Skeletal muscle satellite cell (primary cell): ENCODE data around the gene NNT.
"Not testable (repeated sequence)": the region's sequence is repeated elsewhere in the genome, so short reads cannot be mapped to it uniquely, and the experiment has no call there.

Experiments
- H3K27me3 ChIP-seq: 2 replicates; pipeline ENCODE4 v1.7.0; 2013; ENCODE audit warnings: low read length; ENCODE audit not compliant: control insufficient read depth, insufficient read depth
- H3K36me3 ChIP-seq: 2 replicates; pipeline ENCODE4 v1.7.0; 2013; ENCODE audit warnings: mild to moderate bottlenecking, control low read depth, low read length; ENCODE audit not compliant: insufficient read depth
- H3K4me1 ChIP-seq: 2 replicates; pipeline ENCODE4 v1.7.0; 2013; ENCODE audit warnings: low read length; ENCODE audit not compliant: control insufficient read depth, insufficient read depth
- H3K4me2 ChIP-seq: 2 replicates; pipeline ENCODE4 v1.7.0; 2013; ENCODE audit warnings: mild to moderate bottlenecking, low read length
- H3K4me3 ChIP-seq: 2 replicates; pipeline ENCODE4 v1.7.0; 2013; ENCODE audit warnings: low read length
- H3K9ac ChIP-seq: 2 replicates; pipeline ENCODE4 v1.7.0; 2013; ENCODE audit warnings: mild to moderate bottlenecking, low read depth, low read length, moderate library complexity
- H3K9me3 ChIP-seq: replicated peaks from 2 replicates; pipeline ENCODE4 v1.7.0; 2013; ENCODE audit warnings: mild to moderate bottlenecking, control low read depth, low read length

The NNT gene

DNA sequence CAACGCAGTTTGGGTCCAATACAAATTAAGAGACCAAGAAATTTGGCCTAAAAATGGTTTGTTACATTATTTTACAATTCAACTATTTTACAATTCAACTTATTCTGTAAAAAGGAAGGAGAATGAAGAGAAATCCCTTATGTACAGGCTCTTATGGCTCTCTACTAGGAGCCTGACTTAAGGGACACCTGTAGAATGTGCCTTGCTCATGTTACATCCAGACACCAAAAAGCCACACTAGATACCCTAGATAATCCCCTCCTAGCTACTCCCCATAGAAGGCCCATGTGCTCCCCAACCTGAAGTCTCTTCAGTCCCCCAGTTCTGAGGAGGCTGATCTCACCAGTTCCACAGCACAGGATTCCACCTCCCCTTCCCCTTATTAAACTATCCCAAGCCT lies 14.1 kb upstream of the NNT start:
- Histone ChIP-seq H3K4me1 (no peaks in the 10 kb centered on the region), H3K9me3 (no peaks in the 10 kb centered on the region), H3K27me3 (no peaks in the 10 kb centered on the region), H3K36me3 (no peaks in the 10 kb centered on the region), H3K4me2 (no peak overlapping the region), H3K9ac (no peak overlapping the region), H3K4me3 (no peak overlapping the region)

DNA sequence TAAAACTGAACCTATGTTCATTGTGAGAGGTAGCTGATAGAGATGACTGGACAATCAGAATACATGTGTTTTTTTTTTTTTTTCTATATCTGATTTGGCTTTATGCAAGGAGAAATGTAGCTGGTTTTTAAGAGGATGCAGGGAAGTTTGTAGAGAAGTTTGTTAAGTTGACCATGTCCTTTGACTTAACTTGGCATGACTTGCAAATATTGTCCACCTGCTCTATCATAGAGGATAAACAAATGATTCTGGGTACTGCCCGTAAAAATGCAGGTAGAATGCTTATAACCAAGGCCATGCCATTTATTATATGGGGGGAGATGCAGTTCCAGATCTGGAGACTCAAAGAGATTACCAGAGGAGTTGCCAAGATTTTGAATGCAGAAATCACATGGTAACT lies 13.7 kb upstream of the NNT start:
- H3K27me3 ChIP-seq = no peaks in the 10 kb centered on the region
- no peaks in the 10 kb centered on the region for H3K9me3 ChIP-seq
- H3K4me1 ChIP-seq = no peaks in the 10 kb centered on the region
- H3K4me2 ChIP-seq = no peak overlapping the region
- no peaks in the 10 kb centered on the region for H3K36me3 ChIP-seq
- H3K4me3 ChIP-seq = no peak overlapping the region
- no peak overlapping the region for H3K9ac ChIP-seq

DNA sequence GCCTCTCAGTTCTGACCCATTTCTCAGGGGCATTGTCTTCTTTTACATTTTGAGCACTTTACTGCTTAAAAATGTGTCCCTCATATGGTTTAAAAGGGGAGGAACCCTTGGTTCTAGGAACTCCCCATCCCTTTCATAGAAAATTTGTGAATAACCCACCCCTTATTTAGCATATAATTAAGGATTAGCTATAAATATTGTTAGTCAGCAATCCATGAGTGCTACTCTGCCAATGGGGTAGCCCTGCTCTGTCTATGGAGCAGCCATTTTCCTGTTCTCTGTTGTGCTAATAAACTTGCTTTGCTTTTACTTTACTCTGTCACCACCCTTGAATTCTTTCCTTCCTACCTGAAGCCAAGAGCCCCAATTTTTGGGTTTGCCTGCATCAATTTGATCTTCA lies 12.3 kb upstream of the NNT start:
- Histone ChIP-seq H3K27me3 (no peaks in the 10 kb centered on the region), H3K4me2 (no peak overlapping the region), H3K9me3 (no peaks in the 10 kb centered on the region), H3K36me3 (no peaks in the 10 kb centered on the region), H3K4me1 (no peaks in the 10 kb centered on the region), H3K9ac (no peak overlapping the region), H3K4me3 (no peak overlapping the region)

DNA sequence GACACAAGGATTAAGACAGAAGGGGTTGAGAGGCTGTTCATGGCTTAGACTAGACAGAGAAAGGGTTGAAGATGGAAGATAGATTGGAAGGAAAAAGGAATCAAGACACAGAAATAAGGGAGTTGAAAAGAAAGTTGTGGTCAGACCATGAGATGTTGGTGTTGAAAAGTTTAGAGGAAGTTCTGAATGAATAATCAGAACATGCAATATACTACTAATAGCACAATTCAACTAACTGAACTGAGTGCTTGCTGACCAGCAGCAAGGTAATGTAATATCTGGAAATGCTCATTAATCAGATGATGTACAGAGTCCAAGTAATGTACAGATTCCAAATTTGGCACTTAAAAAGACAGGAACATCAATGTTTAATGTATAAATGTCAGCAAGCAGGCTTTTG lies 10.6 kb upstream of the NNT start:
- Histone ChIP-seq H3K27me3 (no peaks in the 10 kb centered on the region), H3K4me1 (no peaks in the 10 kb centered on the region), H3K36me3 (no peaks in the 10 kb centered on the region), H3K9me3 (no peaks in the 10 kb centered on the region), H3K9ac (no peak overlapping the region), H3K4me2 (no peak overlapping the region), H3K4me3 (no peak overlapping the region)

DNA sequence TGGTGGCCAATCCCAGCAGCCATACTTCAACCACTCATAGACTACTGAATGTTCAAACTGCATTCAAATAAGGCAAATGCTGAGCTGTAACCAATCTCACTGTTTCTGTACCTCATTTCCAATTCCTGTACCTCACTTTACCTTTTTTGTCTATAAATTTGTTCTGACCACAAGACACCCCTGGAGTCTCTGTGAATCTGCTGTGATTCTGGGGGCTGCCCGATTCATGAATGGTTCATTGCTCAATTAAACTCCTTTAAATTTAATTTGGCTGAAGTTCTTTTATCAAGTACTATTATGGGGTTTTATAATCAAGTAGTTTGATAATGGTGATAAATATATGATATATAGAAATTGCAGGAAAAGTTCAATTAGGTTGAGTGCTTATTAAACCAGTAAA lies 4.1 kb upstream of the NNT start:
- not testable (repeated sequence) for H3K9me3 ChIP-seq, H3K27me3 ChIP-seq, H3K9ac ChIP-seq

DNA sequence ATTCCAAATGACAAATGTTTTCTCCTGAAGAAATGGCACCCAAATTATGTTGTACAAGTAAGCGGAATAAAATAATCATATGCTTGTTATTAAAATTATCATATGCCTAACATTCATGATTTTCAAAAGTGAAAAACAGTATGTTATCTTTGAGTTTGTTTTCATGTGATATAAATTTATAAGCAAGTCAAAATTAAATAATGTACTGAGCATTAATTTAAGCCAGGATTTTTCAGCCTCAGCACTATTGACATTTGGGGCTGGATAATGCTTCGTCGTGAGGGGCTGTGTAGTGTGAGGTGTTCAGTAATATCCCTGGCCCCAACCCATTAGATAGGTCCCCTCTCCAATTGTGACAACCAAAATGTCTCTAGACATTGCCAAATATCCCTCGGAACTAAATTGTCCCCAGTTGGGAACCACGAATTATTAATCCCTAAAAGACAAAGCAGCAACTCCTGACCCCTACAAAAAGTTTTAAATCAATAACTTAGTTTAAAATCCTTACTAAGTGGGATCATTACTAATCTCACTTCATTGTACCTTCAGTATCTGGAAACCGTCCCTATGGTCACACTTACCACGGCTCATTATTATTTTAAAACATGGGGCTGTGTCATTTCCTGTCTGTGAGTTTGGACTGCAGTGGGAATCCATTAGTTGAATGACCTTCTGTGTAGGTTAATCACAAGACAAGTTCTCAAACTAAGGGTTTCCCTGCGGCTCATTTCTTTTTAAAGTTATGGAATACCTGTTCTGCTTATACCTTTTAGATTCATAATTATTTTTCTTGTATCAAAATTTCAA lies 1.3 kb upstream of the NNT start:
- peaks cover 15% of the 10 kb centered on the region for H3K4me1 ChIP-seq
- H3K4me2 ChIP-seq = peak overlapping the region; percentile 100
- peak overlapping the region; percentile 94 for H3K9ac ChIP-seq
- H3K27me3 ChIP-seq = no peaks in the 10 kb centered on the region
- no peaks in the 10 kb centered on the region for H3K36me3 ChIP-seq
- H3K4me3 ChIP-seq = peak overlapping the region; percentile 96
- no peaks in the 10 kb centered on the region for H3K9me3 ChIP-seq

More for the DNA sequence above, 4.1 kb upstream of the NNT start:
- not testable (repeated sequence) for H3K4me3 ChIP-seq, H3K36me3 ChIP-seq, H3K4me2 ChIP-seq
- peaks cover 11% of the 10 kb centered on the region for H3K4me1 ChIP-seq

DNA sequence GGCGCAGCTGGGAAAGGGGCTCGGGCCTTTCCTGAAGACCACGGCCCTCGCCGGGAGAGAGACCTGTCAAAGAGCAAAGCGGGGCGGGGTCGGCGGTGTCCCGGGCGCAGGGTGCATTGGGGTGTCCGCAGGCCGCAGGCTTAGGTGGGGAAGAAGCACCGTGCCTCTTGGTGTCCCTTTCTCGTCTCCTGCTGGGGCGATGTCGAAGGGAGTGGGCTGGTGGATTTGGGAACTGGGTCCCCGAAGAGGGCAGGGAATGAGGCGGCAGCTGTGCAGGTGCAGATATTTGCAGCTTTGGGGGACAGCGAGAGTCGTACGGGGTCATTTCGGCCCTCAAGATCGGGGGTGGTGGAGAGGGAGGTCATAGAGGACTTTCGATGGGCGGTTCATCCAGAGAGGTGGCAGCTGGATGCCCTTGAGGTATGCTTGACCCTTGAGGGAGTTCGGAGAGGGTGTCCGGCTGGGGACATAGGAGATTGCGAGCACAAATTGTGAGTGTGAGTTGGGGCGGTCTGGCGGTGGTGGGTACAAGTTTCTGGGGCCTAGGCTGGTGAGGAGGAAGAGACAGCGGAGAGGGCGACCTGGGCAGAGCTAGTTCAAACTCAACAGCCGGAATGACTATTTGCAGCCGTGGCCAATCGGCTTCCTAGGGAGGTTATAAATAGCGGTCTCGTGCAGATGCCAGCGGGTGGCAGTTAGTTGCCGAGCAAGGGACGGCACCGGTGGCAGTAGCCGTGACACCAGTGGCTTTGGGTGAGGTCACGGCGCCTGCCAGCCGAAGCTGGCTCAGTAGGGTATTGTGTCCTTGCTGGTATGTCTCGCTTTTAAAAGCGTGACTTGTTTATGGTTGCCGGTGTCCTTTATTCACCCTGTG lies 601 bp downstream of the NNT start:
- Histone ChIP-seq H3K27me3 (no peaks in the 10 kb centered on the region), H3K4me2 (peak overlapping the region; percentile 100), H3K36me3 (no peaks in the 10 kb centered on the region), H3K4me1 (peaks cover 15% of the 10 kb centered on the region), H3K4me3 (peak overlapping the region; percentile 96), H3K9ac (peak overlapping the region; percentile 94), H3K9me3 (no peaks in the 10 kb centered on the region)

DNA sequence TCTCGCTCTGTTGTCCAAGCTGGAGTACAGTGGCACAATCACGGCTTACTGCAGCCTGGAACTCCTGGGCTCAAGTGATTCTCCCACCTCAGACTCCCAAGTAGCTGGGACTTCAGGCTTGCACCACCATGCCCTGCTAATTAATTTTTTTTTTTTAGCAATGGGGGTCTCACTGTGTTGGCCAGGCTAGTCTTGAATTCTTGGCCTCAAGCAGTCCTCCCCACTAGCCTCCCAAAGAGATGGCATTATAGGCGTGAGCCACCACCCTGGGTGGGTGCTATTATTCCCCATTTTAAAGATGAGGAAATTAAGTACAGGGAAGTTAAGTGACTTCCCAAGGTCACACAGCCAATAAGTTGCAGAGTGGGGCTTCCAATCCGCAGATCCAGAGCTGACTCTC lies 1.7 kb downstream of the NNT start:
- H3K9me3 ChIP-seq = no peaks in the 10 kb centered on the region
- H3K9ac ChIP-seq = no peak overlapping the region
- no peaks in the 10 kb centered on the region for H3K27me3 ChIP-seq
- H3K36me3 ChIP-seq = peaks cover 6% of the 10 kb centered on the region
- peak overlapping the region; percentile 100 for H3K4me2 ChIP-seq
- peaks cover 15% of the 10 kb centered on the region for H3K4me1 ChIP-seq
- no peak overlapping the region for H3K4me3 ChIP-seq

DNA sequence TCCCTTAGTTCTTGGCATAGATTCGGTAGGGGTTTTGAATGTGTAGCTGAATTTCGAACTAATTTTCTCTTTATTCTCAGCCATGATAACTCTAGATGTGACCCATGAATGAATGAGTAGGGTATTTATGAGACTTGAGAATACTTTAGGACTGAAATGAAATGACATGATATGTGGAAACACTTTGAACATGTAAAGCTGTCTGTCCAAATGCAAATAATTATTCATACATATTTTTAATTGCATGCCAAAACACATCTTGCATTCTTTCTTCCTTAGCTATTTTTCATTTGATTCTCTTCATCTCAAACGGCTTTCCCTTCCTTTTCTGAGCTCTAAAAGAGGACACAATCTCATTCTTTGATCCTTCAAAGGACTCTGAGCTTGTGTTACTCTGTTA lies 3.4 kb downstream of the NNT start:
- no peaks in the 10 kb centered on the region for H3K9me3 ChIP-seq
- no peak overlapping the region for H3K9ac ChIP-seq
- no peak overlapping the region for H3K4me3 ChIP-seq
- H3K27me3 ChIP-seq = no peaks in the 10 kb centered on the region
- H3K4me2 ChIP-seq = no peak overlapping the region
- peaks cover 15% of the 10 kb centered on the region for H3K36me3 ChIP-seq
- peaks cover 11% of the 10 kb centered on the region for H3K4me1 ChIP-seq

DNA sequence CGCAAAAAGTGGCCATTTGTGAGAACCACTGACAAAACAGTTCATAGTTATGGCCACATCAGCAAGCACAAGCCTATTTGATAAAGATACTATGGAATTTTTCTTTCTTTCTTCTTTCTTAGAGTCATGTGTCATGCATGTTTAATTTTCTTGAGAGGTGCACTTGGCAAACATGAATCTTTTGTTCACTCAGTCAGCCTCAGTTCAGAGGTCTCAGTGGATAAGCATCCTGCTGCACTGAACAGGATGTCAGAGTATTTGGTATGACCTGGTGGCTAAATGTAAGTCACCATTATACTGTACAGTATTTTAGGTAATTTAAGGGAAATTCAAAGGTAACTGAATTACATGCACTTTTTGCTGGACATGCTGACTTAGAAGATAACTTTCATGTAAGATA lies 5.4 kb downstream of the NNT start:
- H3K36me3 ChIP-seq = peaks cover 34% of the 10 kb centered on the region
- H3K4me1 ChIP-seq = peaks cover 5% of the 10 kb centered on the region
- H3K4me2 ChIP-seq = no peak overlapping the region
- no peak overlapping the region for H3K9ac ChIP-seq
- no peaks in the 10 kb centered on the region for H3K27me3 ChIP-seq
- H3K9me3 ChIP-seq = no peaks in the 10 kb centered on the region
- no peak overlapping the region for H3K4me3 ChIP-seq

DNA sequence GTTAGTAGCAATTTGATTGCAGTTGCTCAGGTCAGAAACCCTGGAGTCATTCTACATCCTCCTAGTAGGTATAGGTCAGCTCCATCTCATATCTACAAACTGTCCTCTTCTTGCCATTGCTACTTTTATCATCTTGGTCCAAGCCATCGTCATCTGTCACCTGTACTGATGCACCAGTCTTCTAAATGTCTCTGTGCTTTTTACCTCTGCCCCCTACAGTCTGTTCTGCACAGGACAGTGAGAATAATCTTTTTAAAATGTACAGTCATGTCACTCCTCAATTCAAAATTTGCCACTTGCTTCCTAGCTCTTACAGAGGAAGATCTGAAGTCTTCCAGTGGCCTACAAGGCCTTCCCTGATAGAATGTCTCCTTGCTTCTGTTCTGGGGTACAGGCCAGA lies 6.8 kb downstream of the NNT start:
- Histone ChIP-seq H3K4me1 (no peaks in the 10 kb centered on the region), H3K9ac (no peak overlapping the region), H3K27me3 (no peaks in the 10 kb centered on the region), H3K36me3 (peaks cover 45% of the 10 kb centered on the region), H3K4me3 (no peak overlapping the region), H3K9me3 (no peaks in the 10 kb centered on the region), H3K4me2 (no peak overlapping the region)
